ENCODE data around the gene PF4V1.

Gene PF4V1

DNA sequence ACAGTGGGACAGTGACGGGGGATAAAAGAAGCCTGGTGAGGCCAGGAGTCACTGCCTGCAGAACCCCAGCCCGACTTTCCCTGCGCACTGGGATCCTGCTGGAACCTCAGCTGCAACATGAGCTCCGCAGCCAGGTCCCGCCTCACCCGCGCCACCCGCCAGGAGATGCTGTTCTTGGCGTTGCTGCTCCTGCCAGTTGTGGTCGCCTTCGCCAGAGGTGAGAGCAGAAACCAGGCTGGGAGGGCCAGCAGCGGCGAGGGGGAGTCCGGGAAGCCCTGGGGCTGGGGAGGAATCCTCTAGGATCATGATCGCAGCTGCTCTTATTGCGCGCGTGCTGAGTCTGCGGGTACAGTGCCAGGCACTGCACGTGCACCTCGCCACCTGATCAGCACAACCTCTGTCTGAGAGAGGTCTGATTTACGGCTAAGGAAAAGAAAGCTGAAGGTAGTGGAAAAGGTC lies at the start of gene PF4V1:
TSS of gene PF4V1 (plus strand) at position 51 of the 459 bp plus-strand sequence. CDS start at position 118, 67 bp downstream.
- DNase-seq (ENCODE audit: low read depth in 2 of 2) = no peak

- no peak for DNase-seq (ENCODE audit: low read depth in 2 of 2)
These were observed 42.9 kb upstream of the PF4V1 start for GRCh38 chr4:73810191-73810590.

- no peak for DNase-seq (ENCODE audit: low read depth in 2 of 2)
These were observed 41.3 kb upstream of the PF4V1 start for GRCh38 chr4:73811841-73812240.

- no peak for DNase-seq (ENCODE audit: low read depth in 2 of 2)
These were observed 38.4 kb upstream of the PF4V1 start for GRCh38 chr4:73814679-73815078.

- DNase-seq (ENCODE audit: low read depth in 2 of 2) = no peak
These were observed 38.0 kb upstream of the PF4V1 start for GRCh38 chr4:73815145-73815544.

DNA sequence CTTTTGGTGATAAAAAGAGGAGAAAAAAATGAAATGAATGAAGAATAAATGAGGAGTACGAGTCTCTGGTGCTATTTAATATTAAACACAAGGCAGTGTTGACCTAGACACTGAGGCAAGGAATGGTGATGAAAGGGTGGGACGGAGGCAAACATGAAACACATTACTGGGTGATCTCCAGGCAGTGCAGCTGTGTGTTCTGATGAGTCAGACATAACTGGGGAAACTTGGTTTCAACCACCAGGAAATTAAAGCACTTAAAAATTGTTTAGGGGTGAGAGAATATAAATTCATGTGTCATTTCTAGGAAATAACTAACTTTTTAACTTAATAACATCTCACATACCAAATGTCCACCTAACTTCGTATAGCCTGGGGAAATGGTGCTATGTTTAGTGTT lies 36.3 kb upstream of the PF4V1 start:
- DNase-seq (ENCODE audit: low read depth in 2 of 2) = no peak

DNA sequence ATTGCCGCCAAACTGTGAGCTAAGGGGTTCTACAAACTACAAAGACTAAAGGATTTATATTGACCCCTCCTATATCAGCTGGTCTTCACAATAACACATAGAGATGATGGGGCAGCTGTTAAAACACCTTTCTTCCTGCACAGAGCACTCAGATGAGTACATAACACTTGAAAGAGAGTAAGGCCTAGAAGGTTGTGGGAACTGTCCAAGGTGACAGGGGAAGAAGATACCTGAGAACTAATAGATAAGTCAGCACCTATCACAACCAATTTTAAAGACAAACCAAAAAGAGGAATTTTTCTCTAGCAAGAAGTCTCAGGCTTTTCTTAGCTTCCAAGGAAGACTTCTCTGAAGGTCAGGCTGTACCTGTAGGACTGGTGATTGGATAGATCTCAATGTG lies 35.8 kb upstream of the PF4V1 start:
- DNase-seq (ENCODE audit: low read depth in 2 of 2) = no peak

GRCh38 chr4:73821325-73821724 lies 31.8 kb upstream of the PF4V1 start:
- DNase-seq (ENCODE audit: low read depth in 2 of 2) = no peak

GRCh38 chr4:73822389-73822788 lies 30.7 kb upstream of the PF4V1 start:
- no peak for DNase-seq (ENCODE audit: low read depth in 2 of 2)

- DNase-seq (ENCODE audit: low read depth in 2 of 2) = no peak
These were observed 30.1 kb upstream of the PF4V1 start for GRCh38 chr4:73822812-73823504.

GRCh38 chr4:73823760-73824159 lies 29.3 kb upstream of the PF4V1 start:
- DNase-seq (ENCODE audit: low read depth in 2 of 2) = no peak

DNA sequence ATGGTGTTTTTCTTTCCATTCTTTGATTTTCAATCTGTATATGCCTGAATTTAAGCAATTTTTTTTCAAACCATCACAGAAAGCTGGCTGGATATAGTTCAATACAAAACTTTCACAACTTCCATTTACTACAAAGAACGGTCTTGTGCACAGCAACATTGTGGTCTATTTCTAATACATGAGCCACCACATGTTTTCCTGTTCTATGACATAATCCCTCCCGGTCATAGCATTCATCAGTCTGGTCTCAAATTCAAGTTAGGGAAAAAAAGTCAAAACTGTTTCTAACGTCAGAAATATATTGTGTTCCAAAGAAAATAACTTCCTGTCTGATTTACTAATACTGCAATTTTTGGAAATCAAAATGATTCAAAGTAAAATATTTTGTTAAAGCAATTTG lies 24.1 kb upstream of the PF4V1 start:
- DNase-seq (ENCODE audit: low read depth in 2 of 2) = no peak

- DNase-seq (ENCODE audit: low read depth in 2 of 2) = no peak
These were observed 21.5 kb upstream of the PF4V1 start for GRCh38 chr4:73831569-73831968.

GRCh38 chr4:73832651-73833237 lies 20.4 kb upstream of the PF4V1 start:
- DNase-seq (ENCODE audit: low read depth in 2 of 2) = no peak

DNA sequence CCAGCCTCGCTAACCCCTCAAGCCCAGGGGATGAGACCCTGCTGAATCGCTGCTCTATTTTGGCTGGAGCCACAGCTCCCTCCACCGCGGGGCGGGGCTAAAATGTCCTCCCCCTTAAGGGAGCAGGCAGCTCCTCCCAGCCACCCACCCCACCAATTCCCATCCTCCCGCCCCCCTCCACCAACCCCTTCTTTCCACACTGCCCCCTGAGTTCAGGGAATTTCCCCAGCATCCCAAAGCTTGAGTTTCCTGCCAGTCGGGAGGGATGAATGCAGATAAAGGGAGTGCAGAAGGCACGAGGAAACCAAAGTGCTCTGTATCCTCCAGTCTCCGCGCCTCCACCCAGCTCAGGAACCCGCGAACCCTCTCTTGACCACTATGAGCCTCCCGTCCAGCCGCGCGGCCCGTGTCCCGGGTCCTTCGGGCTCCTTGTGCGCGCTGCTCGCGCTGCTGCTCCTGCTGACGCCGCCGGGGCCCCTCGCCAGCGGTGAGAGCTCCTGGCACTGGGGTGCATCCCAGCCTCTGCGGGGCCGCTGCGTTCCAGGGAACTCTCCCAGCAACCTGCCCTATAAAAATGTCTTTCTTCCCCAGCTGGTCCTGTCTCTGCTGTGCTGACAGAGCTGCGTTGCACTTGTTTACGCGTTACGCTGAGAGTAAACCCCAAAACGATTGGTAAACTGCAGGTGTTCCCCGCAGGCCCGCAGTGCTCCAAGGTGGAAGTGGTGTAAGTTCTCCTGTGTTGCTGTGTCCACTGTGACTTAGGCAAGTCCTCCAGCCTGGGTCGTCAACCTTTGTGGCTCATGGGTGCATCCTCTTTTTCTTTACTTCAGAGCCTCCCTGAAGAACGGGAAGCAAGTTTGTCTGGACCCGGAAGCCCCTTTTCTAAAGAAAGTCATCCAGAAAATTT lies 16.5 kb upstream of the PF4V1 start, which contains the start of gene CXCL6:
TSS of gene CXCL6 (plus strand) at position 306 of the 907 bp plus-strand sequence. CDS start at position 379, 73 bp downstream.
- no peak for DNase-seq (ENCODE audit: low read depth in 2 of 2)

- no peak for DNase-seq (ENCODE audit: low read depth in 2 of 2)
These were observed 14.0 kb upstream of the PF4V1 start for GRCh38 chr4:73839071-73839470.

GRCh38 chr4:73839715-73840114 lies 13.4 kb upstream of the PF4V1 start:
- DNase-seq (ENCODE audit: low read depth in 2 of 2) = no peak

DNA sequence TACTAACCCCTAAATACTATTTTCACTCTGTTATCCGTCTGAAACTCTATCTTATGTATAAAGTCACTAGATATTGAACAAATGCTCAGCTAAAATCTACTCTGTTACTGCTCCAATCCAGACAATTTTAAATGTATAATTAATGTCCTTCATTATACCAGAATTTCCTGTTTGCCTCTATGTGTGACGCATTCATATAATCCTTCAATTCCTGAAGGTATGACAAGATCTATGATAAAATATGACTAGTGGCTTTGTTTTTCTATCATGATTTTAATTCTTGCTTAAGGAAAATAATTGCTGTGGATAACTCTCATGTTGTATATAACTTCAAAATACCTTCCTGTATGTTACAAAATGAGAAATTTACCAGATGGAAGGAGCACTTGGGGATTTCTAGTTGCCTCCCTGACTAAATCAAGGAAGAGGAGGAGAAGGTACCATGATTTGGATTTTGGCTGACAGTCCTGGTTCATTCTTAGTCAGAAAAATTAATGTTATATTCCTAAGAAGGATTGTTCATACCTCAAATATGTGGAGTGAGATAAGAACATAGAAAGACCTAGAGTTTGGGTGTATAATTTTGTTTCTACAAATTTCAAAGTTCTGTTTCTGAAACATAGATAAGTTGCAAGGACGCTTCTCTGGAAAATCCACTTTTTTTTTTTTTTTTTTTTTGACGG lies 11.7 kb upstream of the PF4V1 start:
- no peak for DNase-seq (ENCODE audit: low read depth in 2 of 2)

DNA sequence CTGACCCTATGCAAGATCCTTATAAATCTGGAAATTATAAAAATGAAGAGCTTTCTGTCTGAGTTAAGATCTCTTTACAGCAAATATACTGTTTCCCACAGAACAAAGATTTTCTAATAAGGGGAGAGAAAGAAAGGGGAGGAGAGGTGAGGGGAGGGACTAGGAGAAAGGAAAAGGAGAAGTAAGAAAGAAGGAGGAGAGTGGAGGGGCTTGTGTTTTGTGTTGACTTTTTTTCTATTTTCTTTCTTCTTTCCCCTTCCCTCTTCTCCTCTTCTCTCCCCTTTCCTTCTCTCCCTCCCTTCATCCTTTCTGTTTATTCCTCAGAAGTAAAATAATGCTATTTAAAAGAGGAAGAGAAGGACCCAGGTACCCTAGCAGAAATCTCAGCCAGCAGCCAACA lies 10.4 kb upstream of the PF4V1 start:
- DNase-seq (ENCODE audit: low read depth in 2 of 2) = no peak

- DNase-seq (ENCODE audit: low read depth in 2 of 2) = no peak
These were observed 9.7 kb upstream of the PF4V1 start for GRCh38 chr4:73843369-73843768.

DNA sequence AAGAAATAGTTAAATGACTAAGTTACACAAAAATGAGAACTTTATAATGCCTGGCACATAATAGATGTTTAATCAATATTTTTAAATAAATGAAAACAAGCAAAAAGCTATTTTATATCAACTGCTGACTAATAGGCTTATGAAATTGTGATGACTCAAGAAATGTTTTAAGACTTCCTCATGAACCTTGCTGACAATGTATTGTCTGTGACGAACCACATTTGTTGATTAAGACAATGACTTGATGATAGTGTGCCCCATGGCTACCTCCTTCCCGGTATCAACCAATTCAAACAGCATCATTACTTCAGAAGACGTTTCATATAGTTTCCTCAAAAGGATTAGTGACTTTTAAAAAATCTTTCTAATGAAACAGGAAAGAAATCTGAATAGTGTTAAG lies 8.8 kb upstream of the PF4V1 start:
- no peak for DNase-seq (ENCODE audit: low read depth in 2 of 2)

GRCh38 chr4:73844806-73845205 lies 8.3 kb upstream of the PF4V1 start:
- no peak for DNase-seq (ENCODE audit: low read depth in 2 of 2)

All from stimulated activated CD8-positive, alpha-beta memory T cell treated with anti-CD3 and anti-CD28 coated beads, Interleukin-2, amount 100 ng/mL, for 48 hours (primary cell).